GM18858 (cell line): ENCODE results near the gene MAGEF1.

Source experiments
- ATAC-seq: cut with Tn5 transposase; IDR thresholded peaks from one replicate; pipeline ENCODE4 v1.9.1; 2021; ENCODE audit not compliant: unreplicated experiment

The MAGEF1 gene

DNA sequence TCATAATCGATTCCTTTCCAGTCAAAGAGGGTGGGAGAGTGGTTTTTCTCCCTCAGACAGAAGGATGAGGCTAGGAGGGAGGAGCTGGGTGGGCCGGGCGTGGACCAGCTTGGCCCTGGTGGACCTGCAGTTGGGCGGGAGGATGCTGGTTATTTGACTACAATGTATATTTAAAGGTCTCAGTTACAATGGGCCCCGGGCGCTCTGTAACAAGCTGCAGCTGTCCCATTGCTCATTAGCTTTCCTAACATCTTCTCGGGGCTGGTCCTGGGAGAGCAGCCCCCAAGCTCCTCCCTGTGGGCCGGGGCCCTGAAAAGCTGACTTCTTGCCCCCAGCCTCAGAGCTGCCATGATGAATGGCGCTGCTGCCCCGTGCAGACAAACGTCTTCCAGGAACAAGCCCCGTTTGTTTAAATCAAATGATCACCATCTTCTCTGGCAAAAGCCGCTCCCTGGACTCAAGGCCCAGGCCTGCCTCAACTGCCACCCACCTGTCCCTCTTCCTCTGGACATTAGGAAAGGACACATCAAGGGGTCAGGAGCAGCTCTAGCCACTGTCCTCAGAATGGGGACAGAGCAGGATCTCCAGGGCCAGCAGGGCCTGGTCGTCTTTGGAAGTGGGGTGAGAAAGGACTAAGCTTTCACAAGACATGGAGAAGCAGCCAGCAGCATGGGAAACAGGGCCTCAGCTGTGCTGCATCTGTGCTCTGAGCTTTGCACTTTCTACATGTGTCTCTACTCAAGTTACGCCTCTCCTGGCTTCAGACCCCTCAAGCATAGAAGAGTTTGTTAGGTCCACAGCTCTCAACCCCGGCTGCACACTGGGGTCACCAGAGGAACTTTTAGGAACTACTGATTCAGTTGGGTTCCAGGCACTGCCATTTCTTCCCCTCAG lies 38.6 kb downstream of the MAGEF1 start:
- no peak for ATAC-seq

DNA sequence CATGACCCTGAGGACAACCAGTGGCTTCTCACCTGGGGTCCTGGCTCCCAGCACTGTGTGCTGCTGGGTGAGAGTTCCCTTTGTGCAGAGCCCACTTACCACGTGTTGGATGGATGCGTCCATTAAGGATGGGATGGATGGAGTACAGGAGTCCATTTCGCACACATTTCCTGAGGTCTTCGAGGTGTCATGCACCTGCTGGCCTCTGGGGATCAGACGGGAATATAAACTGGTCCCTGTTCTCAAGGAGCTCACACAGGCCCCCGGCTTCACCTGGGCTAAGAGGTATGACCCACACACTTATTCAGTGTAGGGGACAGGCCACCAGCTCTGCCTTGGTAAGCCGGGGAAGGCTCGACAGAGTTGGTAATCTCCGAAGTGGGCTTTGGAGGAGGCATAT lies 39.5 kb downstream of the MAGEF1 start:
- no peak for ATAC-seq

DNA sequence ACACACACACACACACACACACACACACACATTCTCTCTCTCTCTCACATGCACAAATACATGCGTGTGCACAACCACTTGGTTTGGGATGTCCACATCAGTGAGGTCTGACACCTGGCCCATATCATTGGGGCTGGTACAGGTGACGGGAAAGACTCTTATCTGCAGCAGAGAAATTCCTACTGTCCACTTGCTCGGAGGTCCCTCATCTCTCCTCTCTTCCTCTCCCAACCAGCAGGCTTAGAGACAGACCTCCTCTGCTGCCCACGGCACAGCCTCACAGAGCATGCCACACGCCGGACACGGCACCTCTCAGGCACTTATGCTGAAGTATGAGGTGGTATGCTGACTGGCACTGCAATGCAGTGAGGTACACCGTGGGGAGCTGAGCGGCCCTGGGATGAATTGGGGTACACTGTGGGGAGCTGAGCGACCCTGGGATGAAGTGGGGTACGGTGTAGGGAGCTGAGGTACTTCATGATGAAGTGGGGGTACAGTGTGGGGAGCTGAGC lies 41.7 kb downstream of the MAGEF1 start:
- ATAC-seq: no peak

DNA sequence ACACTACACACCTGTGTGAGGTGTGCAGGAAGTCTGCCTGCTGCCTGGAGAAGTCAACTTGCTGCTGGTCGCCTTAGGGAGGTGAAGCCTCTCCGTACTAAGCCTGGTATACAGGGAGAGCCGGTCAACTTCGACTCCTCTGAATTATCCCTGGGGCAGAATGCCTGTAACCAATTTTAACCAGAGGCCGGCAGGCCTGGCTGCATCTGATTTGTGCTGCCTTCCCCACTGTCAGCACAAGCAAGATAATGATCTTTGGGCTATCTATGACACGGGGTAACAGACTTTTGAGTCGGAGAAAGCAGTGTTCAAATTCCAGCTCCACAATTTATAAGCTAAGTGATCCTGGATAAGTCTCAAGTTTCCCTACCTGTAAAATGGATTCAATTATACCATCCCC lies 42.3 kb downstream of the MAGEF1 start:
- no peak for ATAC-seq

DNA sequence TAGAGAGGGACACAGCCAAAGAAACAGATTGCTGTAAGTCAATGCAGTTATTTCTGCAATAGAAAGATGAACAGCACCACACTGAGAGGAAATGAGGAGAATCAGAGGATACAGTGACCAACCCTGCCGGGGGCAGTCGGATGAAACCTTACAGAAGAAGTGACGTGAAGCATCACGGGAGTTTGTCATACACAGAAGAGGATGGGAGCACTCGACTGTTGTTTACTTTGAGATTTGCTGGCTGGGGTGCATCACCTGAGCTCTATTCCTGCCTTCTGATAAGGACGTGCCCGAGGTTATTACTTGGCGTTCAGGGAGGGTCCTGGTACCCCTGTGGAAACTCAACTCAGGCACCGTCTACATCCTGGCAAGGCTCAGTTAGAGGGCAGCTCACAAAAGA lies 45.4 kb downstream of the MAGEF1 start:
- ATAC-seq: no peak

DNA sequence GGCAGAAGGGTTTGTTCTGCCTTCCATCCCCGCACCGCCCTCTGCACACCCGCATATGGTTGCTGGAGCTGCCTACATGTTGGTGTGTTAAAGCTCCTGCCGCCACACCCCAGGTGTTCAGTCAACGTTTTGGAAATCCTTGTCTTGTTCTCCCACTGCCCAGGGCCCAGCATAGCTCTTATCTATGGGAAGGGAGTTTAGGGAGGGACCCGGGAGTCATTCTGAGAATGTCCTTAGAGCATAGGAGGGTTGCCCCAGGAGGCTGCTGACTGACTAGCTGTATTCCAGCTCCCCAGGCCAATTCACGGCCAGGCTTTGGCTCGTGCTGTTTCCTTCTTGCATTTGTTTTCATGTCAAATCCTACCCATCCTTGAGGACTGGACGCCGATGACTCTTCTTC lies 46.8 kb downstream of the MAGEF1 start:
- ATAC-seq: no peak

DNA sequence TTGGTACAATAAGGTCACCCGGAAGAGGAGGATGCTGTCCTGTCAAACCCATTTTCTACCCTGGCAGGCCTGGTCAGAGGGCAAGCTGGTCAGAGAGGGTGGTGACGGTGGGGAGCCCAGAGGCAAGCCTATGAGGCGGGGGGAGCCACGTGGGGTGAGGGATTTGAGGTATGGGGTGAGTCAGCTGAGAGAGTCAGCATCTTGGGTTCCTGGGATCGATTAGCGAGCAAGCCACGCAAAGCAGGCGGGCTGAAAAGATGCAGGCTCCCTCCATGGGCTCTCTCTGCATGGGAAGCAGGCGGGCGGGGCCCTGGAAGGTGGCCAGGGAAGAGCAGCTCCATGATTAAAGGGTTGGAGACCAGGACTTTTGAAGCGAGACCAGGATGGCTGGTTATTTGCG lies 48.1 kb downstream of the MAGEF1 start:
- ATAC-seq: no peak

DNA sequence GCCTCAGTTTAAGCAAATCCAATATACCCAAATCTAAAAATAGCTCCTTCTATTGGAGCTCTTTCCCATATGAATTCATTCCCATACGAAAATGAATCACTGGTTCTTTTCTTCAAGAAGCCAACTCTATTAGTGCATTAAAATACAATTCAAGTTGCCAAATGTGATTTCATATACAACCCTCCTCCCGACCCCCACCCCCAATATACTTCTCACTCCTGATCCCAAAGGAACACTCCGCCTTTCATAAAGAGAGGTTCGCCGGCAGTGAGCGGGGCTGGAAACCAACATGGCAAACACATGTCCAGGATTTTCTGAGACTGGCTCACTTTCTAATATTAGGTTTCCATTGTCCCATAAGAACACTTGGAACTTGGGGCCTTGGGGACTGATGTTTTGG lies 48.5 kb downstream of the MAGEF1 start:
- no peak for ATAC-seq

DNA sequence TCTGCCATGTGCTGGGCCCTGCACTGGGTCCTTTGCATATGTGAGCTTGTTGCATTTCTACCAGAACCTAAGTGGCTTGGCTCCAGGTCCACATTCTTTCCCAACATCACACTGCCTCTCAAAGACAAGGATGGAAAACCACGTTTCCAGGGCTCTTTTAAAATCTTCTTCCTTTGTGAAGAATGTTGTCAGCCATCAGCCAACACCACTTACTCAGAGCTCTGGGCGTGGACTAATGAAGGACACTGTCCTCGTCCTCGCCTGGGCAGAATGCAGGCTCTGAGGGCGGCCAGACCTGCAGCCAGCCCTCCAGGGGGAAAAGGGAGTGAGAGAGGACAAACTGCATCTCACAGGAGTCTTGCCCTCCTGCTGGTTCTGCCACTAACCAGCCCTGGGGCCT lies 49.7 kb downstream of the MAGEF1 start:
- ATAC-seq: no peak

DNA sequence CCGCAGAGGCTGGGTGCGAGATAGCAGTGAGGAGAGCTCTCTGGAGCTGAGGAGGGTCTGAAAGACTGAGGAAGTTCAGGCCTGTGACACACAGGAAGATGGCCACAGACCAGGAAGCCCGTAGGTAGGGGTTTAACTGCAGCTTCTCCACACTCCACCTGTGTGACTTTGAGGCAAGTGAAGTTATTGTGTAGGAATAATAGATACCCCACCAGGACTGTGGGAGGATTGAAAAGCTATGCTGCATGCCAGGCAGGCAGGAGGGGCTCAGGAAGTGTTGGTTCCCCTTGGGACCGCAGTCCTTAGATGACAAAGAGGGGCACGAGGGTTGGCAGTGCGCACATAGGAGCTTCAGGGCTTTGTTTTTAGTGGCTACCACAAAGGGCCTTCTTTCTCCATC lies 50.9 kb downstream of the MAGEF1 start:
- no peak for ATAC-seq
